Gastroesophageal sphincter (tissue), 4 donors: ENCODE measurements around the gene CRIM1. TPM values are rescaled to one million over a fixed set of nuclear protein-coding genes. Genes with fewer than 3 reads are reported as not detected.
A peak's percentile ranks its signal among the peaks of the same experiment; 100 is the strongest.

Experiments used
- ATAC-seq: fragments of 150-250 bp; one replicate; pipeline ENCODE4 v1.9.1; 2016; ENCODE audit warnings: mild to moderate bottlenecking, moderate library complexity
- H3K27ac ChIP-seq, 4 donors: fragments of 200-600 bp; sonication (generic) in 3 of 4; 1 replicate in 3 of 4; 2 replicates in 1 of 4; pipeline ENCODE4 v1.5.1; 2016 to 2019
- H3K27me3 ChIP-seq: fragments of 200-600 bp; sonication (generic); one replicate; pipeline ENCODE4 v1.5.1; 2019
- H3K36me3 ChIP-seq, 2 donors: fragments of 200-600 bp; sonication (generic); one replicate each; pipeline ENCODE4 v1.5.1; 2019; ENCODE audit warnings: control low read depth in 1 of 2
- H3K4me1 ChIP-seq, 3 donors: fragments of 200-600 bp; sonication (generic); 1 replicate in 2 of 3; 2 replicates in 1 of 3; pipeline ENCODE4 v1.5.1; 2016 to 2019; ENCODE audit warnings: control low read depth in 2 of 3
- H3K4me3 ChIP-seq, 2 donors: fragments of 200-600 bp; sonication (generic); one replicate each; pipeline ENCODE4 v1.5.1; 2019; ENCODE audit warnings: mild to moderate bottlenecking in 1 of 2, moderate library complexity in 1 of 2
- H3K9me3 ChIP-seq, 3 donors: fragments of 200-600 bp; sonication (generic); one replicate each; pipeline ENCODE4 v1.5.1; 2017 to 2019; ENCODE audit warnings: control low read depth in 2 of 3
- CTCF ChIP-seq, 4 experiments: fragments of 200-600 bp in 2 of 4; fragments of 450-650 bp in 2 of 4; sonication (generic) in 1 of 4; IDR thresholded peaks; one replicate each; pipeline ENCODE4 v1.5.1; 2017 to 2019; ENCODE audit warnings: antibody characterized with exemption in 4 of 4, mild to moderate bottlenecking in 2 of 4, moderate library complexity in 2 of 4
- EP300 ChIP-seq: sonication (generic); formaldehyde crosslinking; IDR thresholded peaks from one replicate; pipeline ENCODE4 v1.6.1; 2017; ENCODE audit warnings: antibody characterized with exemption, mild to moderate bottlenecking
- POLR2A ChIP-seq, 2 donors: fragments of 450-650 bp; IDR thresholded peaks; one replicate each; pipeline ENCODE4 v1.6.1; 2017; ENCODE audit warnings: antibody characterized with exemption in 2 of 2, mild to moderate bottlenecking in 2 of 2, moderate library complexity in 1 of 2
- POLR2AphosphoS5 ChIP-seq: sonication (generic); formaldehyde crosslinking; IDR thresholded peaks from one replicate; pipeline ENCODE4 v1.6.1; 2017; ENCODE audit warnings: antibody characterized with exemption
- WGBS, 2 donors: methylation state at CpG; one replicate each; pipeline ENCODE4 v1.1.5; 2018; ENCODE audit warnings: low coverage in 1 of 2; 5-methylcytosine and 5-hydroxymethylcytosine counted together
- total RNA-seq, 4 donors: library from RNA; depleted of rRNA; stranded (reverse); fragments of >200 nt; gene quantifications; one replicate each; pipeline ENCODE4 v1.1.0, GENCODE V29; 2016

Gene CRIM1
- total RNA-seq, 4 donors from 2014 or later = 150 to 342 (median 203) TPM

GRCh38 chr2:36459725-36460137, 104.2 kb downstream of the CRIM1 start:
- H3K27ac ChIP-seq = peak overlapping the region in 3 of 4 donors; percentile 73 to 81 (median 79)
- TF ChIP-seq EP300 (no peak), CTCF (IDR thresholded peaks at IDR 0.05) (peak; percentile 18 to 57 (median 28)), POLR2A (IDR thresholded peaks at IDR 0.05) (no peak), POLR2AphosphoS5 (peak; percentile 29)
- H3K4me1 ChIP-seq = peaks cover 20 to 74% (median 38%) of the 10 kb centered on the region in 3 donors
- no peaks in the 10 kb centered on the region for H3K27me3 ChIP-seq
- H3K4me3 ChIP-seq = no peak overlapping the region
- no peaks in the 10 kb centered on the region for H3K9me3 ChIP-seq
- peak; percentile 33 for ATAC-seq
- 43 to 57% methylated on average over 1 to 2 of the region's 2 CpGs for WGBS, 2 donors
- H3K36me3 ChIP-seq = peaks cover 0 to 21% of the 10 kb centered on the region in 2 donors

GRCh38 chr2:36461039-36461681, 105.6 kb downstream of the CRIM1 start:
- H3K36me3 ChIP-seq = peaks cover 0 to 35% of the 10 kb centered on the region in 2 donors
- H3K9me3 ChIP-seq = no peaks in the 10 kb centered on the region
- no peak overlapping the region for H3K4me3 ChIP-seq
- peak overlapping the region; percentile 71 to 81 (median 76) for H3K27ac ChIP-seq
- peak; percentile 83 for ATAC-seq
- H3K4me1 ChIP-seq = peaks cover 11 to 69% (median 26%) of the 10 kb centered on the region in 3 donors
- 19 to 25% methylated on average over 4 of the region's 4 CpGs for WGBS, 2 donors
- TF ChIP-seq POLR2A (IDR thresholded peaks at IDR 0.05) (no peak), CTCF (IDR thresholded peaks at IDR 0.05) (no peak), EP300 (no peak), POLR2AphosphoS5 (peak; percentile 49)
- no peaks in the 10 kb centered on the region for H3K27me3 ChIP-seq

- ATAC-seq = no peak
- Histone ChIP-seq H3K27ac (peak overlapping the region in 3 of 4 donors; percentile 27 to 79 (median 73)), H3K4me1 (peaks cover 10 to 64% (median 20%) of the 10 kb centered on the region in 3 donors), H3K4me3 (no peak overlapping the region), H3K27me3 (no peaks in the 10 kb centered on the region), H3K9me3 (no peaks in the 10 kb centered on the region), H3K36me3 (peaks cover 0 to 44% of the 10 kb centered on the region in 2 donors)
- TF ChIP-seq POLR2AphosphoS5 (no peak), POLR2A (IDR thresholded peaks at IDR 0.05) (no peak)
- 84 to 85% methylated on average over 5 to 6 of the region's 6 CpGs for WGBS, 2 donors
Observed at GRCh38 chr2:36462311-36462935, 106.8 kb downstream of the CRIM1 start.

- no peak for ATAC-seq
- Histone ChIP-seq H3K4me1 (peaks cover 10 to 56% (median 20%) of the 10 kb centered on the region in 3 donors), H3K36me3 (peaks cover 0 to 36% of the 10 kb centered on the region in 2 donors), H3K4me3 (no peak overlapping the region), H3K27me3 (no peaks in the 10 kb centered on the region), H3K27ac (peak overlapping the region in 1 of 4 donors; percentile 79), H3K9me3 (no peaks in the 10 kb centered on the region)
- WGBS, 2 donors = 80 to 89% methylated on average over 4 to 7 of the region's 7 CpGs
- TF ChIP-seq POLR2A (IDR thresholded peaks at IDR 0.05) (no peak), POLR2AphosphoS5 (no peak), CTCF (IDR thresholded peaks at IDR 0.05) (no peak), EP300 (no peak)
Observed at GRCh38 chr2:36463365-36463764, 107.8 kb downstream of the CRIM1 start.

GRCh38 chr2:36464006-36464721, 108.6 kb downstream of the CRIM1 start:
- TF ChIP-seq CTCF (IDR thresholded peaks at IDR 0.05) (no peak), POLR2A (IDR thresholded peaks at IDR 0.05) (no peak), POLR2AphosphoS5 (no peak), EP300 (no peak)
- Histone ChIP-seq H3K4me3 (no peak overlapping the region), H3K27ac (peak overlapping the region in 1 of 4 donors; percentile 79), H3K9me3 (no peaks in the 10 kb centered on the region), H3K27me3 (no peaks in the 10 kb centered on the region), H3K36me3 (peaks cover 0 to 36% of the 10 kb centered on the region in 2 donors), H3K4me1 (peaks cover 10 to 64% (median 20%) of the 10 kb centered on the region in 3 donors)
- 90 to 92% methylated on average over 4 to 11 of the region's 11 CpGs for WGBS, 2 donors
- no peak for ATAC-seq
